Measurements from ENCODE around the gene ADRA2C.

Gene ADRA2C

DNA sequence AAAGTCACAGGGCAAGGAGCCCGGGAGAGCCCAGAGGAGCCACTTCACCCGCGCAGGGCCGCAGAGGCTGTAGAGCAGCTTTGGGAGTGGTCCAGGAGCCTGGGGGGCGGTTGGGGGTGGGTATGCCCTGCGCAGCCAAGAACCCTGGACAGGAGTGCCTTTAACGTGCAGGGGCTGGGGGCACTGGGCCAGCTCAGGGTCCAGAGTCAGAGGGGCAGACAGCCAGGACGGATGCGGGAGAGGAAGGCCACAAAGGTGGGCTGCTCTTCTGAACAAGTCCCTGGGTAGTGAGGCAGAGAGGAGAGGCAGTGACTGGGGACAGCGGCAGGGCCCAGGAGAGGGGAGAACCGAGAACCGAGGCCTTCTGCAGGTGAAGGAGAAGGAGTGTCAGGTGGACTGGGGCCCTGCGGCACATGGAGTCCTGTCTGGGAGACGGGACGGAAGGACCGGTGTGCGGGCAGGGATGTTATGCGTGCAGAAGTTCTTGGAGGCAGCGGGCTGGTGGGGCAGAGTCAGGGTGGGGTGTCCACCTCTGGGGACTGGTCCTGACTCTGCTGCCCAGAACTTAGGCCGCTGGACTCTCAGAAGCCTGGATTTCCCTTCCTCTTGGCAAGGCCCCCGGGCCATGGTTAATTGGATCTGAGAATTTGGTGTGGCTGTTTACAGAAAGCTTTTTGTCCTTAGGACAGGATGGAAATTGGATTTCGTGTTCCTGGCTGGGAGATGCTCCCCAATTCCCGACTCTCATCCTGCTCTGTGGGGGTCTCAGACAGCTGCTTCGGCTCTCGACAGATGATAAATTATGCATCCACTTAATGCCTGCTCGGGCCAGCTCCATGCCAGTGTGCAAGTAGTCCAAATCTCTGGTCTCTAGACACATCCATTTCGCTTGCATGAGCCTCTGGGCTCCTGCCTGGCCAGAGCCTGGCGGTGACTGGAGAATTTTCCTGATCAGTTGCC lies 31.9 kb downstream of the ADRA2C start:
- no peak overlapping the region for H3K4me3 ChIP-seq (ENCODE audit: low read depth, low read length)
- no peak for DNase-seq (ENCODE audit: low read depth)
- TF ChIP-seq, protein P1, sequence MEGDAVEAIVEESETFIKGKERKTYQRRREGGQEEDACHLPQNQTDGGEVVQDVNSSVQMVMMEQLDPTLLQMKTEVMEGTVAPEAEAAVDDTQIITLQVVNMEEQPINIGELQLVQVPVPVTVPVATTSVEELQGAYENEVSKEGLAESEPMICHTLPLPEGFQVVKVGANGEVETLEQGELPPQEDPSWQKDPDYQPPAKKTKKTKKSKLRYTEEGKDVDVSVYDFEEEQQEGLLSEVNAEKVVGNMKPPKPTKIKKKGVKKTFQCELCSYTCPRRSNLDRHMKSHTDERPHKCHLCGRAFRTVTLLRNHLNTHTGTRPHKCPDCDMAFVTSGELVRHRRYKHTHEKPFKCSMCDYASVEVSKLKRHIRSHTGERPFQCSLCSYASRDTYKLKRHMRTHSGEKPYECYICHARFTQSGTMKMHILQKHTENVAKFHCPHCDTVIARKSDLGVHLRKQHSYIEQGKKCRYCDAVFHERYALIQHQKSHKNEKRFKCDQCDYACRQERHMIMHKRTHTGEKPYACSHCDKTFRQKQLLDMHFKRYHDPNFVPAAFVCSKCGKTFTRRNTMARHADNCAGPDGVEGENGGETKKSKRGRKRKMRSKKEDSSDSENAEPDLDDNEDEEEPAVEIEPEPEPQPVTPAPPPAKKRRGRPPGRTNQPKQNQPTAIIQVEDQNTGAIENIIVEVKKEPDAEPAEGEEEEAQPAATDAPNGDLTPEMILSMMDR (IDR thresholded peaks at IDR 0.05; ENCODE audit: control insufficient read depth, extremely low read depth, insufficient read depth), result no peak

DNA sequence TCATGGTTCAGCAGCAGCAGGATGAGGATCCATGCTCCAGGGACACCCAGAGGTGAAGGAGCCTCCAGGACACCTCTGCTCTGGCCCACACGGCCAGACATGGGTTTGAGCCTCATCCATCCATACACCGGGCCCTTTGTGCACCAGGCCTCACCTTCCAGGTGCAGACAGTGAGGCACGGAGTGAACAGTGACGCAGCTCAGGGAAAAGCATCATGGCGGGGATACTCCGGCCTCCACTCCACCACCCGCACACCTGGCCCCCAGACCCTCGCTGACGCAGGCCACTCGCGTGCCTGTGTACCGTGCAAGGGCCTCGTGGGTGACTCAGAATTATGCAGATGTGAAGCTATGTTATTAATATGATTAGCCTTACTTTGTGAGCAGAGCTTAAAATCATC lies 33.3 kb downstream of the ADRA2C start:
- no peak overlapping the region for H3K4me3 ChIP-seq (ENCODE audit: low read depth, low read length)
- TF ChIP-seq, protein P1 (IDR thresholded peaks at IDR 0.05; ENCODE audit: control insufficient read depth, extremely low read depth, insufficient read depth), result no peak
- no peak for DNase-seq (ENCODE audit: low read depth)

DNA sequence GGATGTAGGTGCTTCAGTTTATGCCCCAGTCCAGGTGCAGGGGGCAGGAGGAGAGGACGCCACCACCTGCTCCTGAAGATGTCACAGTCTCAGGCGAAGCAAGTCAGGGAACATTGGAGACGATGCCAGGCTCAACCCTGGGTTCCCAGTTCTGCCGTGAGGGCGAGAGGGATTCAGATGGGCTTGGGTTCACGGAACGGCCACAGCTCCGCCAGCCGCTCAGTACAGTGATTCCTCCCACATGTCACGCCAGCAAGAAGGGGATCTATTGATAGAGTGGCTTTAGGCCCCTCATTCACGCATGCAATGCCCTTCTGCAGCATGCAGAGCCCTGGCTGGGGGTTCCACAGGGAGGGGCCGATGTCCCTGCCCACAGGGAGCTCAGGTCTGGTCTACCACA lies 34.2 kb downstream of the ADRA2C start:
- no peak for DNase-seq (ENCODE audit: low read depth)
- no peak overlapping the region for H3K4me3 ChIP-seq (ENCODE audit: low read depth, low read length)
- TF ChIP-seq, protein P1 (IDR thresholded peaks at IDR 0.05; ENCODE audit: control insufficient read depth, extremely low read depth, insufficient read depth), result no peak

DNA sequence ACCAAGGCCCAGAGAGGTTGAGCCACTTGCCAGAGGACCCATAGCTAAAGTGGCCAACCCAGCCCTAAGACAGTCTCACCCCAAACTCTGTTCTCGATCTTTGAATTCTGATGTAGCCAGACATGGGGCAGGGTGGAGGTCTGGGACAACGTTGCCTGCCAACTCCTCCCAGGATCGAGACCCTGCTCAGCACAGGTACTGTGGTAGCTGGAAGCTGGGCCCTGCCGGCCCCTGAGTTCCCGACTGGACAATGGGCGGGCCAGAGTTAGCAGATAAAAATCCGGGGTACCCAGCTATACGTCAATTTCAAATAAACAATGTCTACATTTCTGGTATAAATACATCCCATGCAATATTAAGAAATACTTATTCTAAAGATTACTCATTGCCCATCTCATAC lies 35.3 kb downstream of the ADRA2C start:
- TF ChIP-seq, protein P1 (IDR thresholded peaks at IDR 0.05; ENCODE audit: control insufficient read depth, extremely low read depth, insufficient read depth), result no peak
- H3K4me3 ChIP-seq (ENCODE audit: low read depth, low read length), result no peak overlapping the region
- DNase-seq (ENCODE audit: low read depth), result no peak

DNA sequence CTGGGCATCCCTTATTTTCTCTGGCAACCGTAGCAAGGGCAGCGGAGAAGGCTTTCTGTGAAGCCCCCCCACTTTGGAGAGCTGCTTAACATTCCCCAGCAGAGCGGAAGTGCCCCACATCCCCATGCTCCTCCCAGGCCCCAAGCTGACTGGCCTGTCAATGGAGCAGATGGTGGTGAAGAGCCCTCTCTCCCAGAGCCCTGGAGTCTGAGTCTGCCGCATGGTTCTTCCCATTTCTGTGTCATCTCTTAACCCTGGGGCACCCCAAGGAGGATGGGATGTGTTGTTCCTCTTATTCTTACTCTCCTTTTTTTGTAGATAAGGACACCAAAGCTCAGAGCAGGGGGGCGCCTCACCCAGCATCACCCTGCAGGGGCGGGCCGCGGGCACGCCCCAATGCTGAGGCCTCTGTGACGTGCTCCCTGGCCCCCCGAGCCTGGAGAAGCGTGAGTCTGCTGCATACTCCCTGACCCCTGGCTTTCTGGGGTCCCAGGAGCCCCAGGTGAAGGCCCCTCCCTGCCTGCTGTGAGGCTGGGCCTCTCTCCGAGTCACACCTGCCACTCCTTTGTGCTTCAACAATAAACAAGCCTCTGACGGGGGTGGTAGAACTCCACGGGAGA lies 35.9 kb downstream of the ADRA2C start:
- no peak for DNase-seq (ENCODE audit: low read depth)

DNA sequence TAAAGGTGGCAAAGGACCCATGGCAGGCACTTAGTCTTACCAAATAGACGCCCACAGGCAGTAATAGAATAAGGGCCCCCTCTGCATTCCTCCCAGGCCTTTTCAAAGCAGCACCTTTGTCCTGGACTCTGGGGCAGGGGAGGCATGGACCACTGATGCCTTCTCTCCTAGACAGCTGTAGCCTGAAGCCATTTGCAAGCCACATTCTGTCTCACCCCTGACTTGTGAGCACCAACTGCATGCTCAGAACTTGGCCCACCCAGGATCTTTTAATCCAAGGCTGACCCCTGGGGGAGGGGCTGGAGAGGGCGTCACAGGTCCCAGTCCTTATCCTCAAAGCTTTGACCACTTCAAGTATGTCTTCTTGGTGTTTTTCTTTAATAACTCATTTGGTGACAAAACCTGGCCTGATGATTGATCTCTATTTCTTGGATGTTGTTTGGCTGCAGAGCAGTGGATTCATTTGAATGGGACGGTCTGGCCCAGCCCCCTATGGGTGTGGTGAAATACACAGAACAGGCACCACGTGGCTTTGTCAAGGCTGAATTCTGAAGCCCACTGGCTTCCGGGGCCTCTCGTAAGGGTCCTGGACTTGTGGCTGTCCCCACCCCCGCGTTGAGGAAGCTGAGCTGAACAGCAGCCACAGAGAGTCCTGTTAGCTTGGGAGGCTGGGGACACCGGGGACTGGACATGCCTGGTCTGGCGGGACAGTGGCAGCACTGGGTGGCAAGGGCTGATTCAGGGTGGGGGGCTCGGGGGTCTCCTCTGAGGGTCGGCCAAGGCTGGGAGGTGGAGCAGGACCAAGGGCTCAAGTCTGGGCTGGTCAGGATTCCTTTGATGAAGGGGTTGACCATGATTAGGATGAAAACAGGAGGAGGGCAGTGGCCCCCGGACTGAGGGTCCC lies 36.6 kb downstream of the ADRA2C start:
- TF ChIP-seq, protein P1 (IDR thresholded peaks at IDR 0.05; ENCODE audit: control insufficient read depth, extremely low read depth, insufficient read depth), result no peak
- no peak for DNase-seq (ENCODE audit: low read depth)
- H3K4me3 ChIP-seq (ENCODE audit: low read depth, low read length), result no peak overlapping the region

More for the DNA sequence above, 35.9 kb downstream of the ADRA2C start:
- H3K4me3 ChIP-seq (ENCODE audit: low read depth, low read length), result no peak overlapping the region
- TF ChIP-seq, protein P1 (IDR thresholded peaks at IDR 0.05; ENCODE audit: control insufficient read depth, extremely low read depth, insufficient read depth), result no peak

Data from LNCaP clone FGC (cell line).